ENCODE results near the gene RASL10A.

RASL10A gene

GRCh38 chr22:29306835-29307595 lies 8.5 kb downstream of the RASL10A start:
- peak overlapping the region; percentile 72 for H3K4me3 ChIP-seq (ENCODE audit: control insufficient read depth, low read depth, low read length)
- TF ChIP-seq CTCF (conservative IDR thresholded peaks at IDR 0.05; ENCODE audit: control insufficient read depth, insufficient read depth, low read depth, low read length), result no peak
- DNase-seq (ENCODE audit: low read depth), result peak; percentile 56

GRCh38 chr22:29306175-29306834 lies 9.2 kb downstream of the RASL10A start, which contains the start of gene GAS2L1:
TSS of gene GAS2L1 (plus strand) at chr22:29306650. CDS start at chr22:29308106, 1,456 bp downstream.
- peak within 1 kb of the TSS; percentile 72 for H3K4me3 ChIP-seq (ENCODE audit: control insufficient read depth, low read depth, low read length)
- peak; percentile 47 for TF ChIP-seq CTCF (conservative IDR thresholded peaks at IDR 0.05; ENCODE audit: control insufficient read depth, insufficient read depth, low read depth, low read length)
- DNase-seq (ENCODE audit: low read depth), result peak; percentile 72

GRCh38 chr22:29305836-29306174 lies 9.7 kb downstream of the RASL10A start:
- no peak for TF ChIP-seq CTCF (conservative IDR thresholded peaks at IDR 0.05; ENCODE audit: control insufficient read depth, insufficient read depth, low read depth, low read length)
- no peak overlapping the region for H3K4me3 ChIP-seq (ENCODE audit: control insufficient read depth, low read depth, low read length)
- DNase-seq (ENCODE audit: low read depth), result no peak

GRCh38 chr22:29302681-29303465 lies 12.6 kb downstream of the RASL10A start:
- TF ChIP-seq CTCF (conservative IDR thresholded peaks at IDR 0.05; ENCODE audit: control insufficient read depth, insufficient read depth, low read depth, low read length), result no peak
- no peak overlapping the region for H3K4me3 ChIP-seq (ENCODE audit: control insufficient read depth, low read depth, low read length)
- no peak for DNase-seq (ENCODE audit: low read depth)

GRCh38 chr22:29302402-29302680 lies 13.2 kb downstream of the RASL10A start:
- no peak for DNase-seq (ENCODE audit: low read depth)
- TF ChIP-seq CTCF (conservative IDR thresholded peaks at IDR 0.05; ENCODE audit: control insufficient read depth, insufficient read depth, low read depth, low read length), result no peak
- H3K4me3 ChIP-seq (ENCODE audit: control insufficient read depth, low read depth, low read length), result no peak overlapping the region

GRCh38 chr22:29301716-29302401 lies 13.6 kb downstream of the RASL10A start:
- TF ChIP-seq CTCF (conservative IDR thresholded peaks at IDR 0.05; ENCODE audit: control insufficient read depth, insufficient read depth, low read depth, low read length), result no peak
- no peak overlapping the region for H3K4me3 ChIP-seq (ENCODE audit: control insufficient read depth, low read depth, low read length)
- DNase-seq (ENCODE audit: low read depth), result no peak
